ENCODE measurements around the gene ACSS2.

Gene ACSS2

DNA sequence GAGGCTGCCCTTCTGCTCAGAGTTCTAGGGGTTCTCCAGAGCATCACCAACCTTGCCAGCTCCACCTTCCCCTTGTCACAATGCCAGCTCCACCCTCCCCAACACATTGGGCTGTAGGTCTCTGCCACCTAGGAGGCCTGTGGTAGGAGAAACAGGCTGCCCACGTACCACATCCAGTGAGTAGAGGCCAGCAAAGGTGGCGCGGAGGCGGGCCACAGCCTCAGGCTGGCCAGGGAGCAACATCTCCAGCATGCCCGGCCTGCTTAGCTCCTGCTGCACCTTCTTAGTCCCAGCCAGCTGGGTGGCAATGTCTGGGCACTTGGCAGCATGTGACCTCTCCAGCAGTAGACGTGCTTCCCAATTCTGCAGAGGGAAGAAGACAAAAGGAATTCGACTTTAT is 55.4 kb downstream of the ACSS2 start:
- ChIA-PET CTCF (no interaction called here), POLR2A (no interaction called here)
- no peak for TF ChIP-seq FOXK2 (IDR thresholded peaks at IDR 0.05)
- no peak for TF ChIP-seq HDGF (IDR thresholded peaks at IDR 0.05; ENCODE audit: borderline replicate concordance)
- no peak for TF ChIP-seq NFRKB (IDR thresholded peaks at IDR 0.05)
- no peak for TF ChIP-seq CTBP1 (IDR thresholded peaks at IDR 0.05; ENCODE audit: borderline replicate concordance)
- TF ChIP-seq, protein P1, sequence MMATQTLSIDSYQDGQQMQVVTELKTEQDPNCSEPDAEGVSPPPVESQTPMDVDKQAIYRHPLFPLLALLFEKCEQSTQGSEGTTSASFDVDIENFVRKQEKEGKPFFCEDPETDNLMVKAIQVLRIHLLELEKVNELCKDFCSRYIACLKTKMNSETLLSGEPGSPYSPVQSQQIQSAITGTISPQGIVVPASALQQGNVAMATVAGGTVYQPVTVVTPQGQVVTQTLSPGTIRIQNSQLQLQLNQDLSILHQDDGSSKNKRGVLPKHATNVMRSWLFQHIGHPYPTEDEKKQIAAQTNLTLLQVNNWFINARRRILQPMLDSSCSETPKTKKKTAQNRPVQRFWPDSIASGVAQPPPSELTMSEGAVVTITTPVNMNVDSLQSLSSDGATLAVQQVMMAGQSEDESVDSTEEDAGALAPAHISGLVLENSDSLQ (IDR thresholded peaks at IDR 0.05): no peak
- TF ChIP-seq SUZ12 (IDR thresholded peaks at IDR 0.05): no peak
- no peak for TF ChIP-seq ELF4 (IDR thresholded peaks at IDR 0.05)
- no peak for DNase-seq (ENCODE audit: extremely low spot score)

DNA sequence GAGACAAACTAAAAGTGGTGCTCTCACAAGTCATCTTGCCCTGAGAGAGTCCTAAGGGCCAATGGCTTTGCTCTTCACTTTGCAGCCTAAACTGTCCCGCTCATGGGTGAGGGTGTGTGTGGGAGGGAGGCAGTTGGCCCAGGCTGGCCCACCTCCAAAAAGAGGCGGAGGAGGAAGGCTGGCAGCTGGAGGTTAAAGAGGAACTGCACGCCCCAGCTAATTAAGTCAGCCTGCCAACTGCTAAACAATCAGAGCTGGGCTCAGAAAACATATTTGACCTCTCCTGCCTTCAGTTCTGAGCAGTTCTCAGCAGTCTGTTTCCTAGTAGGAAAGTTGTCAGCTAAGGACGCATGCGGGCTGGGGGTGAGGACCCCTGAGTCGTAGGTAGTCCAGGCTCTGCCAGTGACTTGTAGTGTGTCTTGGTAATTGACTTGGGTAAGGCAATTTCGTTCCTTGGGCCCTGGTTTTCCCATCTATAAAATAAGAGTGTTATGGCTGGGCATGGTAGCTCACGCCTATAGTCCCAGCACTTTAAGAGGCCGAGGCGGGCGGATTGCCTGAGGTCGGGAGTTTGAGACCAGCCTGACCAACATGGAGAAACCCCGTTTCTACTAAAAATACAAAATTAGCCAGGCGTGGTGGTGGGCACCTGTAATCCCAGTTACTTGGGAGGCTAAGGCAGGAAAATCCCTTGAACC is 62.2 kb downstream of the ACSS2 start:
- CTCF ChIA-PET: no interaction called here
- POLR2A ChIA-PET: no interaction called here
- no peak for DNase-seq (ENCODE audit: extremely low spot score)
- no peak for TF ChIP-seq SP1 (IDR thresholded peaks at IDR 0.05)

DNA sequence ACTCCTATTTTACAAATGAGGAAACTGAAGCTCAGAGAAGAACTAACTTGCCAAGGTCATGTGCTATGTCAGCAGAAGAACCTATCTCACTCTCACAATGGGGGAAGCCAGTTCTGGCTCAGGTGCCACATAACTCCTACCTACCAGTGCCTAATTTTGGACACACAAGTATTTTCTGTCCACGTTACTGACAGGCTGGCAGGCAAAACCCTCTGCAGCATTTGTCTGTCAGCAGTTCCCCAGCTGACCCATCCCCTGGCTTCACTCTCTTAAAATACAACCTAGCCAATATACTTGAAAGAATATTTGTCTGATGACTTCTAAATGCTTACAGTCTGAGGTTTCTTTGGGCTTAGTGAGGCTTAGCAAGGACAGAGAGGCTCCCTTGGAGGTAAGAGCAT is 63.7 kb downstream of the ACSS2 start:
- POLR2A ChIA-PET: no interaction called here
- DNase-seq (ENCODE audit: extremely low spot score): no peak
- TF ChIP-seq SP1 (IDR thresholded peaks at IDR 0.05) (no peak), SUZ12 (IDR thresholded peaks at IDR 0.05) (no peak), HDGF (IDR thresholded peaks at IDR 0.05; ENCODE audit: borderline replicate concordance) (no peak), ARNT (IDR thresholded peaks at IDR 0.05) (no peak), CTBP1 (IDR thresholded peaks at IDR 0.05; ENCODE audit: borderline replicate concordance) (no peak), TARDBP (IDR thresholded peaks at IDR 0.05) (no peak), NFRKB (IDR thresholded peaks at IDR 0.05) (no peak), FOXK2 (IDR thresholded peaks at IDR 0.05) (no peak), LEF1 (IDR thresholded peaks at IDR 0.05; ENCODE audit: borderline replicate concordance) (no peak), FOXM1 (IDR thresholded peaks at IDR 0.05; ENCODE audit: borderline replicate concordance) (no peak), ZNF384 (IDR thresholded peaks at IDR 0.05) (no peak), L3MBTL2 (conservative IDR thresholded peaks at IDR 0.05) (no peak)
- TF ChIP-seq, protein P1 (IDR thresholded peaks at IDR 0.05): no peak
- CTCF ChIA-PET: no interaction called here

DNA sequence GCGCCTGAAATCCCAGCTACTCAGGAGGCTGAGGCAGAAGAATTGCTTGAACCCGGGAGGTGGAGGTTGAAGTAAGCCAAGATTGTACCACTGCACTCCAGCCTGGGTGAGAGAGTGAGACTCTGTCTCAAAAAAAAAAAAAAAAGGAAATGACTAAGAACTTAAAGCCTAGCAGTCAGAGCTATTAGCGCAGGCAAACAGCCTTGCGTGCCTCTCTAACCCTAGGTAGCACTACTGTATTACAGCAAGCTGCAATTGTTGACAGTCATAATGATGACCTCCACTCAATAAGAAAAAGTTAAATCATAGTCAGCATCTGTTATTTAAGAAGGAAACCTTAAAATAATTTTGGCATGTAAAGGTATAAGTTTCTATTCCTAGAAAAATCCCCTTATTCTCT is 64.8 kb downstream of the ACSS2 start:
- DNase-seq (ENCODE audit: extremely low spot score): no peak
- ChIA-PET POLR2A (interaction anchor here (0.6 to 1.1 kb wide), 2 partner anchors 10 to 15 kb away, joined by 3 read pairs; partner anchors contain the start of gene MYH7B), CTCF (interaction anchor here (1.3 kb wide), 1 partner anchor 10 kb away, joined by 3 read pairs; no protein-coding TSS in a partner anchor)
- no peak for TF ChIP-seq ELF4 (IDR thresholded peaks at IDR 0.05)
- TF ChIP-seq NFRKB (IDR thresholded peaks at IDR 0.05): no peak
- TF ChIP-seq LEF1 (IDR thresholded peaks at IDR 0.05; ENCODE audit: borderline replicate concordance): no peak
- no peak for TF ChIP-seq FOXK2 (IDR thresholded peaks at IDR 0.05)
- no peak for TF ChIP-seq SUZ12 (IDR thresholded peaks at IDR 0.05)
- TF ChIP-seq FOXM1 (IDR thresholded peaks at IDR 0.05; ENCODE audit: borderline replicate concordance): no peak
- no peak for TF ChIP-seq ZNF384 (IDR thresholded peaks at IDR 0.05)
- no peak for TF ChIP-seq CTBP1 (IDR thresholded peaks at IDR 0.05; ENCODE audit: borderline replicate concordance)
- TF ChIP-seq, protein P1 (IDR thresholded peaks at IDR 0.05): no peak
- no peak for TF ChIP-seq TARDBP (IDR thresholded peaks at IDR 0.05)
- no peak for TF ChIP-seq FOXA1 (IDR thresholded peaks at IDR 0.05)
- no peak for TF ChIP-seq BHLHE40 (IDR thresholded peaks at IDR 0.05; ENCODE audit: borderline replicate concordance)
- TF ChIP-seq L3MBTL2 (conservative IDR thresholded peaks at IDR 0.05): no peak
- TF ChIP-seq ARNT (IDR thresholded peaks at IDR 0.05): no peak
- TF ChIP-seq HDGF (IDR thresholded peaks at IDR 0.05; ENCODE audit: borderline replicate concordance): no peak
- TF ChIP-seq SP1 (IDR thresholded peaks at IDR 0.05): no peak

DNA sequence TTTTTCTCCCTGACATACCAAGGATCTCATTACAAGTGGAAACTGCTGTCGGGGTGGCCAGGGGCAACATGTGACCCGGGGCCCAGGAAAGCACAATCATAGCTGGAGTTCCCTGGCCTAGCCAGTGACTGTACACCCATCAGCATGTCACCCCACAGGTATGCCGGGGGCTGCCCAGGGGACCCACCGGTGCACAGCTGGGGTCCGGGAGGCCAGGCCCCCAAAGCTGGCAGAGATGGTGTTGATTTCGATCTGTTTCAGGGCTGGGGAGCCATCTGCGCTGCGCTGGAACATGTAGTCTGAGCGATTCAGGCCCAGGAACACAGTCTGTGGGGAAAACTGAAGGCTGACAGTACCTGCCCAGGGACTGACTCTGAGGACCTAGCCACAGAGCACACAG is 65.9 kb downstream of the ACSS2 start:
- POLR2A ChIA-PET: interaction anchor here (1.1 kb wide), 1 partner anchor 9 kb away, joined by 3 read pairs; no protein-coding TSS in a partner anchor
- DNase-seq (ENCODE audit: extremely low spot score): no peak
- TF ChIP-seq ELF4 (IDR thresholded peaks at IDR 0.05): no peak
- TF ChIP-seq SP1 (IDR thresholded peaks at IDR 0.05): no peak
- no peak for TF ChIP-seq ZNF384 (IDR thresholded peaks at IDR 0.05)
- TF ChIP-seq NFRKB (IDR thresholded peaks at IDR 0.05): no peak
- TF ChIP-seq HDGF (IDR thresholded peaks at IDR 0.05; ENCODE audit: borderline replicate concordance): no peak
- CTCF ChIA-PET: no interaction called here

DNA sequence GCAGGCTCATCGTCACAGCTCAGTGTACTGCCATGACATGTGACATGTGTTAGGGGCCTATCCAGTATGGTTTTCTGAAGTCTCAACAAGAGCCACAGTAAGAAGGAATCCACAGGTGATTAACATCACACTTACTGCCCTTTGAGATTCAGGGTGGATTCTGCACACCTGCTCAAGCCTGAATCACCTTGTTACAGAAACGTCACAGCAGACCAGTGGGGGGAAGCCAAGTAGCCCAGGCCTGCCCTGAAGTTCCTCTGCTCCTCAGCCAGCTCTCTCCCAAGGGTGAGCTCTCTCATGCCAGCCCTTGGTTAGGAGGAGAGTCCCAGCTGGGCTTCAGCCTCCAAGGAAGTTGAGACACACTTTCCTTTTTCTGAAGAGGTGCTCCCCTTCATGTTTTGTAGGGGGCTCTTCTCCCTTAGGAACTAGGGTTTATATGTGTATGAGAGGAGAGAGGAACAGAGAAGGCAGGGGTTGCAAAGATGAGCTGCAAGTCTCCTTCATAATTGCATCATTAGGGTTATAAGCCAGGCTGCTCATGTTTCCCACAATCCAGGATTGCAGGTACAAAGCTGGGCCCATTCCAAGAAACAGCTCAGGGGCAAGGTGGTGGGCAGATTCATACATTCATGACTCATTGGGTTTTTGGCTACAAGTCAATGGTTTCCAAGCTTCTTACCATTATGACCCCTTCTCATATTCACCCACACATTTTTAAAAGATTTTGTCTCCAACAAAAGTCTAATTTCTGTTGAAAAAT is 67.6 kb downstream of the ACSS2 start:
- CTCF ChIA-PET: no interaction called here
- TF ChIP-seq TARDBP (IDR thresholded peaks at IDR 0.05) (no peak), SP1 (IDR thresholded peaks at IDR 0.05) (no peak), L3MBTL2 (conservative IDR thresholded peaks at IDR 0.05) (no peak), SUZ12 (IDR thresholded peaks at IDR 0.05) (no peak), FOXK2 (IDR thresholded peaks at IDR 0.05) (no peak), ZNF384 (IDR thresholded peaks at IDR 0.05) (no peak), CTBP1 (IDR thresholded peaks at IDR 0.05; ENCODE audit: borderline replicate concordance) (no peak), FOXM1 (IDR thresholded peaks at IDR 0.05; ENCODE audit: borderline replicate concordance) (no peak), BHLHE40 (IDR thresholded peaks at IDR 0.05; ENCODE audit: borderline replicate concordance) (no peak), NFRKB (IDR thresholded peaks at IDR 0.05) (no peak), LEF1 (IDR thresholded peaks at IDR 0.05; ENCODE audit: borderline replicate concordance) (no peak), ARNT (IDR thresholded peaks at IDR 0.05) (no peak), FOXA1 (IDR thresholded peaks at IDR 0.05) (no peak), HDGF (IDR thresholded peaks at IDR 0.05; ENCODE audit: borderline replicate concordance) (no peak), ELF4 (IDR thresholded peaks at IDR 0.05) (no peak)
- TF ChIP-seq, protein P1 (IDR thresholded peaks at IDR 0.05): no peak
- DNase-seq (ENCODE audit: extremely low spot score): no peak
- POLR2A ChIA-PET: no interaction called here

All from HEK293T (cell line).